Measurements from ENCODE around the gene SLC37A1.

The SLC37A1 gene

GRCh38 chr21:42542596-42542995 lies 28.9 kb downstream of the SLC37A1 start:
- no peak for TF ChIP-seq POLR2A (IDR thresholded peaks at IDR 0.05; ENCODE audit: low read depth, low read length)
- no peak for DNase-seq (ENCODE audit: insufficient read length, low spot score)
- FAIRE-seq, result no peak

DNA sequence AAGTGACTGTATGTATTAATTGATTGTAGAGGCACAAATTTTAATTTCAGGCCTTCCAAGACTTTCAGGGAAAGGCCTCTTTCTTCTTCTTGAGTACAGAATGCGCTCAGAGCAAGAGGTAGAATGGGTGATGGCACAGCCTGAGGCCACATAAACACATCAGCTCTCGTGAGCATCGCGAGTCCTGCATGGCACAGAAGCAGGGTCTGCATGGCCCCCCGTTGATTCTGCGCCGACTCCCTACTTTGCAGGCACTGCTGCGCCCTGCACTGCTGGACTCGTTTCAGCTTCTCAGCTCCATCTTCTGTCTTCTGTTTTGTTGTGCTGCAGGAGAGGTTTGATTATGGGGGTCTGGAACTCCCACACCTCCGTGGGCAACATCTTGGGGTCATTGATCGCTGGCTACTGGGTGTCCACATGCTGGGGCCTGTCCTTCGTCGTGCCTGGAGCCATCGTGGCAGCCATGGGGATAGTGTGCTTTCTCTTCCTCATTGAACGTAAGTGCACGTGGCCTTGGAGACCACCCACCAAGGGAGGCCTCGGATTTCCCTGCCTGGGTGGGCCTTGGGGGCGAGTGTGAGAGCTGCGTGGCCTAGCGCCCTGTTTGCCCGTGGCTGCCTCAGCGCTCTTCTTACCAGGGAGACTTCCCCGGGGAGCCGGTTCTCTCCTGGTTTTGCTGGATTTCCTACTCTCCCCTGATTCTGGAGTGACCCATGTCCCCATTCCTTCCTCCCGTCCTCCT lies 29.6 kb downstream of the SLC37A1 start:
- FAIRE-seq (no peak), DNase-seq (ENCODE audit: insufficient read length, low spot score) (no peak)
- no peak for TF ChIP-seq POLR2A (IDR thresholded peaks at IDR 0.05; ENCODE audit: low read depth, low read length)

DNA sequence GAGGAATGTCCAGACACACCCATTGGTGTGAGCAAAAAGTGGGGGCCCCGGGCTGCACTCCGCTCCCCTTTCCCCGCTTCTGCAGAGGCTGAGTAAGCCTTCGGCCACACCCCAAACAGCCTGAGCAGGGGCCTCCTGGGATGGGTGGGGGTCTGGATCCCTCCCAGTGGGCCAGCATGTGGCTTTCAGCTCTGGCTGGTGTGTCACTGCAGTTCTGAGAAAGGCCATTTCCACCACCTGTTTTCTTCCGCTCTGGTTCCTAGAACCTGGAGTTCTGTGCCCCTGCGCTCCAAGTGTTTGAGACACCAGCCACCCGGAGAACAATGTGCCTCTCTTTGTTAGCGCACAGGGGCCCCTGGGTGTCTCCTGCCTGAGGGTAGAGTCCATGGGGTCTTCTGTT lies 30.9 kb downstream of the SLC37A1 start:
- DNase-seq (ENCODE audit: insufficient read length, low spot score), result no peak
- no peak for FAIRE-seq
- TF ChIP-seq POLR2A (IDR thresholded peaks at IDR 0.05; ENCODE audit: low read depth, low read length), result no peak

DNA sequence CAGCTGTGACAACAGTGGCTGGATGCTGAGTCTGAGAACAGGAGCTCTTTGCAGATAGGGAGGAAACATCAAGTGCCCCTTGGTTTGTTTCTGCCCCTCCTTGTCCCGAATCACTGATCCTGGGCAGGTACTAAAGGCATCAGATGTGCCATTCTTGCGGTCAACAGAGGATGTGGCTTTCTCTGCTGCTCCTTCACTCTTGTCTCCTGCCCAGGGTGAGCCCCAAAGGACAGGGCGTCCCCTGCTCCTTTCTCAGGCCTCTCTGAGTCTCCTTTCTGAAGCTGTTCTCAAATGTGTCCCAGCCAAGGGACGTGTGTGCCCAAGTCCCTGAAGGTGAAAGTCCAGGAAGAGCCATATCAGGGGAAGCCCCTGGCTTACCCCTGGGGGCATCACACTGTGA lies 31.7 kb downstream of the SLC37A1 start:
- DNase-seq (ENCODE audit: insufficient read length, low spot score) (no peak), FAIRE-seq (no peak)
- TF ChIP-seq POLR2A (IDR thresholded peaks at IDR 0.05; ENCODE audit: low read depth, low read length), result no peak

GRCh38 chr21:42545745-42546144 lies 32.1 kb downstream of the SLC37A1 start:
- DNase-seq (ENCODE audit: insufficient read length, low spot score), result no peak
- no peak for FAIRE-seq
- no peak for TF ChIP-seq POLR2A (IDR thresholded peaks at IDR 0.05; ENCODE audit: low read depth, low read length)

GRCh38 chr21:42546433-42546832 lies 32.8 kb downstream of the SLC37A1 start:
- no peak for DNase-seq (ENCODE audit: insufficient read length, low spot score)
- FAIRE-seq, result no peak
- TF ChIP-seq POLR2A (IDR thresholded peaks at IDR 0.05; ENCODE audit: low read depth, low read length), result no peak

GRCh38 chr21:42547001-42547905 lies 33.6 kb downstream of the SLC37A1 start:
- no peak for TF ChIP-seq POLR2A (IDR thresholded peaks at IDR 0.05; ENCODE audit: low read depth, low read length)
- no peak for DNase-seq (ENCODE audit: insufficient read length, low spot score)
- no peak for FAIRE-seq

DNA sequence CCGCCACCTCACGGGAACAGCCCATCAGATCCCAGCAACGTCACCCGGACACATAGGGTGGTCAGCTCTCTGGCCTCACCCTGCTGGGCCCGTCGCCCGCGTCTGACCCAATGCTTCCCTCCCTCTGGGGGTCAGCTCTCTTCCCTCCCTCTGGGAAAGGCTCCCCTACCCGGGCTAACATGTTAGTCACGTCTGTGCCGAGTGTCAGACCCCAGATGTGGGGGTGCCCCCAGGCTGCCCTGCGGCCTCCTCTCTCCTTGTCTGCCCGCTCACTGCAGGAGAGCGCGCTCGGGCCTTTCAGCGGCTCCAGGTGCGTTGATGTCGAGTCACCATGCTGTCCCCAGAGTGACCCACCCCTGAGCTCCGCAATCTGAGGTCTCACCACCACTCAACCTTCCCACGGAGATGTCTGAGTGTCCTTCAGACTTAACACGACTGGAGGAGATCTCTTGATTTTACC lies 34.3 kb downstream of the SLC37A1 start:
- no peak for TF ChIP-seq POLR2A (IDR thresholded peaks at IDR 0.05; ENCODE audit: low read depth, low read length)
- FAIRE-seq, result no peak
- no peak for DNase-seq (ENCODE audit: insufficient read length, low spot score)

- TF ChIP-seq POLR2A (IDR thresholded peaks at IDR 0.05; ENCODE audit: low read depth, low read length), result no peak
- FAIRE-seq (no peak), DNase-seq (ENCODE audit: insufficient read length, low spot score) (no peak)
These were observed 35.2 kb downstream of the SLC37A1 start for GRCh38 chr21:42548687-42549406.

DNA sequence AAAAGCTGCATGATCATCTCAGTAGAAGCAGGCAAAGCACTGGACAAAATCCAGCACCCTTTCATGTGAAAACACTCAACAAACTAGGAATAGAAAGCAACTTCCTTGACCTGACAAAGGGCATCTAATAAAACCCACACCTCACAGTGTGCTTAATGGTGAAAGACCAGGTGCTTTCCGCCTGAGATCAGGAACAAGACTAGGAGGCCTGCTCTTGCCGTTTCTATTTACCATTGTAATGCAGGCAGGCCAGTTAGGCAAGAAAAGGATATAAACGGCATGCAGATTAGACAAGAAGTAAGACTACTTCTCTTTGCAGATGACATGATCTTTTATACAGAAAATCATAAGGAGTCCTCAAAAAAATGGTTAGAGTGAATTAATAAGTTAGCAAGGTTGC lies 37.2 kb downstream of the SLC37A1 start:
- DNase-seq (ENCODE audit: insufficient read length, low spot score) (no peak), FAIRE-seq (no peak)
- TF ChIP-seq POLR2A (IDR thresholded peaks at IDR 0.05; ENCODE audit: low read depth, low read length), result no peak

DNA sequence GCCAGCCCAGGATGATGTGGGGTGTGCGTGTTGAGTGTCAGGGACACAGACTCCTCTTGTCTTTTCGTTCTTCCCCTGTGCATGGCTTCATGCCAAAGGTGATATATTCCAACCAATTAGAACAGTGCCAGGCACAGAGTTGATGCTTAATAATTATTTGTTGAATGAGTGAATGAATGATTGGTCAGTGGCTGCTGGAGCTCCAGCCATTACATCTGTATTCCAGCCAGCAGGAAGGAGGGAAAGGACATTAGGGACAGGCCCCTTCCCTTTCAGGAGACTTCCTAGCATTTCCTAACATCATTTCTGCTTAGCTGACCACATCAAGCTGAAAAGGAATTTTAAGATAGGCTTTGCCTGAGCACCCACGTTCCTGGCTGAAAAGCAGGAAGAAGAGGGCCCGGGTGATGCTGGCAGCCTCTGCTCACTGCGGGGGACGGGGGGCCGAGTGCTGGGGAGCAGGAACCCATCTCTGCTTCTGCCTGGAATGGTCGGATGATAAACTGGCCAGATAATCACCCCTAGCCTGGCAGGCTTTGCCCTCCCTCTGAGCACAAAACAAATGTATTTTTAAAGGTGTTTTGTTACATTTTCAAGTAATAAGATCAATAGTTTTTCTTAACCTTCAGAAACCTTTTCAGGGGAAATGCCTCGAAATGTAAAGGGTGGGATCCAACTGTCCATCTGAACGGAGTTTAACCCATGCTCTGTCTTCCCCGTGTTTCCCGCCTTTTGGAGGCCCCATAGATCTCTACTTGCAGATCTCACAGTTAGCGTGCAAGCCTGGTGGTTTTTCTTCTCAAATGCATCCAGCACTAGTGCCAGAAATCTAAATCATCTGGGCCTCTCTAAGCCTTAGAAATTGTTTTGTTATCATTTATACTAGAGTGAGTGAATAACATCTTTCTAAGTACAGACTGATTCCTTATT lies 39.0 kb downstream of the SLC37A1 start:
- DNase-seq (ENCODE audit: insufficient read length, low spot score), result no peak
- no peak for TF ChIP-seq POLR2A (IDR thresholded peaks at IDR 0.05; ENCODE audit: low read depth, low read length)
- no peak for FAIRE-seq

GRCh38 chr21:42553435-42553834 lies 39.8 kb downstream of the SLC37A1 start:
- DNase-seq (ENCODE audit: insufficient read length, low spot score) (no peak), FAIRE-seq (no peak)
- TF ChIP-seq POLR2A (IDR thresholded peaks at IDR 0.05; ENCODE audit: low read depth, low read length), result no peak
